Endothelial cell of umbilical vein (primary cell): ENCODE measurements around the gene CADPS. TPM values are rescaled to one million over a fixed set of nuclear protein-coding genes. Genes with fewer than 3 reads are reported as not detected.

Experiments used
- BruUV-seq: library from RNA; stranded (reverse); fragments of 400-500 nt; replicated peaks from 2 replicates; lab custom pipeline; 2021; lab: Mats Ljungman, UMichigan
- CTCF ChIA-PET: fragments of 300-600, 350-600 bp; sonication (Branson Sonifier 250); formaldehyde crosslinking; loops from one replicate; lab custom pipeline; 2021; ENCODE audit warnings: antibody characterized with exemption, inconsistent platforms; lab: Charles Lee
- POLR2A ChIA-PET: fragments of 300-600, 350-600 bp; sonication (Branson Sonifier 250); formaldehyde crosslinking; loops from one replicate; lab custom pipeline; 2021; ENCODE audit warnings: antibody characterized with exemption, inconsistent platforms; lab: Charles Lee
- DNase-seq: peaks from one replicate; pipeline ENCODE4 v3.0.0-alpha.2; 2011; ENCODE audit warnings: low read depth, low spot score
- FAIRE-seq: peaks from 2 replicates; lab custom pipeline; 2011; peaks lifted over from hg19 to GRCh38; lab: Jason Lieb, UNC
- H2AFZ ChIP-seq: 2 replicates; pipeline ENCODE4 v1.6.0; 2012; ENCODE audit warnings: low read depth, low read length, control low read depth, inconsistent platforms
- H3K27ac ChIP-seq: 2 replicates; pipeline ENCODE4 v1.5.1; 2011; ENCODE audit warnings: low read depth, mild to moderate bottlenecking, control low read depth, low read length, moderate library complexity; ENCODE audit not compliant: insufficient read depth
- H3K27me3 ChIP-seq, 2 experiments: 2 replicates each; pipeline versions ENCODE4 v1.6.0 to v1.6.1; 2011; ENCODE audit warnings: low read length in 2 of 2, mixed read lengths in 1 of 2; ENCODE audit not compliant: control insufficient read depth in 2 of 2, insufficient read depth in 2 of 2
- H3K36me3 ChIP-seq, 2 experiments: 2 replicates in 1 of 2; 3 replicates in 1 of 2; pipeline ENCODE4 v1.5.1; 2011; ENCODE audit warnings: low read length in 2 of 2, mild to moderate bottlenecking in 1 of 2, moderate library complexity in 1 of 2; ENCODE audit not compliant: control insufficient read depth in 2 of 2, insufficient read depth in 2 of 2; ENCODE audit errors: extremely low read depth in 1 of 2
- H3K4me1 ChIP-seq: 3 replicates; pipeline ENCODE4 v1.5.1; 2011; ENCODE audit warnings: mild to moderate bottlenecking, low read length; ENCODE audit not compliant: control insufficient read depth, insufficient read depth; ENCODE audit errors: extremely low read depth
- H3K4me2 ChIP-seq: 2 replicates; pipeline ENCODE4 v1.6.1; 2011; ENCODE audit warnings: low read length, control low read depth, mixed read lengths; ENCODE audit not compliant: insufficient read depth
- H3K4me3 ChIP-seq, 3 experiments: fragments of 200-600 bp in 1 of 3; sonication (generic), shearing (Covaris generic) in 1 of 3; replicated peaks in 1 of 3; 2 replicates each; pipeline ENCODE4 v1.5.1; 2011 to 2016; ENCODE audit warnings: control low read depth in 3 of 3, low read length in 3 of 3, mild to moderate bottlenecking in 2 of 3, inconsistent platforms in 1 of 3, low read depth in 1 of 3, moderate library complexity in 1 of 3; ENCODE audit not compliant: insufficient read depth in 1 of 3
- H3K79me2 ChIP-seq: 2 replicates; pipeline ENCODE4 v1.6.0; 2012; ENCODE audit warnings: low read length, inconsistent platforms; ENCODE audit not compliant: control insufficient read depth, insufficient read depth
- H3K9ac ChIP-seq: replicated peaks from 2 replicates; pipeline ENCODE3; 2011; ENCODE audit warnings: low read length, control low read depth; ENCODE audit not compliant: insufficient read depth; ENCODE audit errors: extremely low read depth
- H3K9me1 ChIP-seq: replicated peaks from 3 replicates; pipeline ENCODE4 v1.6.0; 2011; ENCODE audit warnings: mild to moderate bottlenecking, low read length; ENCODE audit not compliant: control insufficient read depth, insufficient read depth; ENCODE audit errors: extremely low read depth
- H3K9me3 ChIP-seq: replicated peaks from 2 replicates; pipeline ENCODE4 v1.5.1; 2012; ENCODE audit warnings: low read length, inconsistent platforms; ENCODE audit not compliant: control insufficient read depth, insufficient read depth
- H4K20me1 ChIP-seq: replicated peaks from 2 replicates; pipeline ENCODE3; 2011; ENCODE audit warnings: mild to moderate bottlenecking, low read length; ENCODE audit not compliant: control insufficient read depth, insufficient read depth; ENCODE audit errors: extremely low read depth
- CTCF ChIP-seq, 2 donors: IDR thresholded peaks; 1 replicate in 1 of 2; 2 replicates in 1 of 2; pipeline ENCODE4 v1.5.1; 2011; ENCODE audit warnings: low read length in 2 of 2, mild to moderate bottlenecking in 2 of 2, moderate library complexity in 2 of 2, control low read depth in 1 of 2, inconsistent platforms in 1 of 2, low read depth in 1 of 2; ENCODE audit not compliant: insufficient read depth in 1 of 2; ENCODE audit errors: extremely low read depth in 1 of 2
- EZH2 ChIP-seq: IDR thresholded peaks from 2 replicates; pipeline ENCODE4 v1.6.1; 2012; ENCODE audit warnings: borderline replicate concordance, low read depth, mild to moderate bottlenecking, moderate library complexity, low read length, inconsistent platforms; ENCODE audit not compliant: severe bottlenecking
- FOS ChIP-seq: IDR thresholded peaks from 2 replicates; pipeline ENCODE4 v1.6.1; 2011; ENCODE audit warnings: mild to moderate bottlenecking, low read length, moderate library complexity, borderline replicate concordance; ENCODE audit not compliant: insufficient read depth
- GATA2 ChIP-seq: IDR thresholded peaks from 2 replicates; pipeline ENCODE4 v1.7.0; 2011; ENCODE audit warnings: low read depth, mild to moderate bottlenecking, moderate library complexity, mixed read lengths, low read length; ENCODE audit not compliant: insufficient read length, insufficient read depth
- JUN ChIP-seq: IDR thresholded peaks from 2 replicates; pipeline ENCODE4 v1.6.1; 2011; ENCODE audit warnings: borderline replicate concordance, low read depth; ENCODE audit not compliant: insufficient read length, insufficient read depth
- MYC ChIP-seq: IDR thresholded peaks from one replicate; pipeline ENCODE4 v1.6.1; 2011; ENCODE audit warnings: mild to moderate bottlenecking, low read depth, low read length
- POLR2A ChIP-seq: IDR thresholded peaks from 2 replicates; pipeline ENCODE4 v1.6.1; 2012; ENCODE audit warnings: low read depth, mild to moderate bottlenecking, control low read depth, low read length
- POLR2AphosphoS5 ChIP-seq: IDR thresholded peaks from 2 replicates; pipeline ENCODE4 v1.6.1; 2012; ENCODE audit warnings: low read depth, mild to moderate bottlenecking, control low read depth, low read length, moderate library complexity; ENCODE audit not compliant: insufficient read depth
- dilution Hi-C: fragments of 300-500 bp; cut with MboI; formaldehyde crosslinking; loops from one replicate; pipeline ENCODE4 v1.15.0; 2019; ENCODE audit warnings: low sequenced_read_pairs; ENCODE audit not compliant: extremely low pct_ligation_motif_present
- intact Hi-C: fragments of 100-400 bp; cut with micrococcal nuclease; formaldehyde crosslinking; loops from one replicate; pipeline ENCODE4 v1.10.0; 2022
- polyA plus RNA-seq, 4 experiments: library from polyadenylated mRNA; depleted of rRNA in 3 of 4; stranded (reverse) in 3 of 4; unstranded in 1 of 4; fragments of >200 nt; gene quantifications; 2 replicates each; pipeline versions ENCODE4 v1.2.1 to v1.2.3, GENCODE V29; 2011 to 2012; ENCODE audit warnings: missing spikeins in 1 of 4
- total RNA-seq: library from RNA; stranded (reverse); gene quantifications from 2 replicates; pipeline ENCODE4 v1.2.3, GENCODE V29; 2021
- TF ChIP-seq, protein P1 (sequence below): IDR thresholded peaks from 2 replicates; pipeline ENCODE4 v1.6.1; 2011; ENCODE audit not compliant: insufficient read depth, insufficient read length

The CADPS gene
- total and polyA plus RNA-seq, 2 donors (not counting 3 experiments of a cell fraction or from before 2014, with no cell fraction given), result not detected

DNA sequence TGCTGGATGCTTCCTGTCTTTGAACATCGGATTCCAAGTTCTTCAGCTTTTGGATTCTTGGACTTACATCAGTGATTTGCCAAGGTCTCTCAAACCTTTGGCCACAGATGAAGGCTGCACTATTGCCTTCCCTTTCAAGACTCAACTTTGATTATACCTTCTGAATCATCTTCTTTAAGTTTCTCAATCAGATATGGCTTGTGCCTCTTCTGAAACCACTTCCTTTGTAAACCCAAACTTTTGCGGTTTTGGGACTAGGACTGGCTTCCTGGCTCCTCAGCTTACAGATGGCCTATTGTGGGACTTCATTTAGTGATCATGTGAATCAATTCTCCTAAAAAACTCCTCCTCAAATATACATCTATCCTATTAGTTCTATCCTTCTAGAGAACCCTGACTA is 47.1 kb upstream of the CADPS start:
- Histone ChIP-seq H2AFZ (no peak overlapping the region), H4K20me1 (no peaks in the 10 kb centered on the region), H3K4me1 (no peaks in the 10 kb centered on the region), H3K9me3 (no peaks in the 10 kb centered on the region), H3K36me3 (no peaks in the 10 kb centered on the region), H3K4me2 (no peak overlapping the region), H3K9me1 (no peaks in the 10 kb centered on the region), H3K9ac (no peak overlapping the region), H3K79me2 (no peaks in the 10 kb centered on the region), H3K4me3 (no peak overlapping the region), H3K27ac (no peak overlapping the region), H3K27me3 (no peaks in the 10 kb centered on the region)
- dilution Hi-C loops, result no loop called here
- no peak for DNase-seq
- no peak for FAIRE-seq
- CTCF ChIA-PET, result no interaction called here
- no peak for TF ChIP-seq GATA2
- no peak for TF ChIP-seq JUN
- TF ChIP-seq, protein P1, sequence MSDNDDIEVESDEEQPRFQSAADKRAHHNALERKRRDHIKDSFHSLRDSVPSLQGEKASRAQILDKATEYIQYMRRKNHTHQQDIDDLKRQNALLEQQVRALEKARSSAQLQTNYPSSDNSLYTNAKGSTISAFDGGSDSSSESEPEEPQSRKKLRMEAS, result no peak
- TF ChIP-seq EZH2, result no peak
- no peak for TF ChIP-seq CTCF (IDR thresholded peaks at IDR 0.05; ENCODE audit: extremely low read depth in 1 of 2, insufficient read depth in 1 of 2, low read depth in 1 of 2, low read length in 2 of 2)
- no peak for TF ChIP-seq FOS
- no peak for TF ChIP-seq POLR2A
- TF ChIP-seq MYC, result no peak
- no peak for TF ChIP-seq POLR2AphosphoS5
- intact Hi-C loops, result no loop called here
- BruUV-seq, result no TSS peak
- POLR2A ChIA-PET, result no interaction called here
